SK-N-SH (cell line): ENCODE results near the gene KRT85.

Source experiments
- CTCF ChIP-seq: fragments of 200-600 bp; sonication (generic); IDR thresholded peaks from 2 replicates; pipeline ENCODE4 v1.6.1; 2017; ENCODE audit warnings: antibody characterized with exemption, mild to moderate bottlenecking, moderate library complexity
- EP300 ChIP-seq, 2 experiments: IDR thresholded peaks; 2 replicates each; pipeline versions ENCODE4 v1.4.0 to v1.6.1; 2012; ENCODE audit warnings: borderline replicate concordance in 1 of 2, low read depth in 1 of 2, low read length in 1 of 2
- FOXM1 ChIP-seq: IDR thresholded peaks from 2 replicates; pipeline ENCODE4 v1.4.0; 2012; ENCODE audit warnings: low read depth, mild to moderate bottlenecking
- MXI1 ChIP-seq: IDR thresholded peaks from 2 replicates; pipeline ENCODE4 v1.6.1; 2012; ENCODE audit warnings: mild to moderate bottlenecking, low read depth, low read length, improper control_type of control experiment
- NFIC ChIP-seq: IDR thresholded peaks from 2 replicates; pipeline ENCODE4 v1.4.0; 2012; ENCODE audit warnings: borderline replicate concordance
- RAD21 ChIP-seq: IDR thresholded peaks from 2 replicates; pipeline ENCODE4 v1.6.1; 2012; ENCODE audit warnings: mild to moderate bottlenecking, low read length
- REST ChIP-seq: IDR thresholded peaks from 2 replicates; pipeline ENCODE4 v1.6.1; 2012; ENCODE audit warnings: mild to moderate bottlenecking, low read depth, low read length, moderate library complexity
- RFX5 ChIP-seq: IDR thresholded peaks from 2 replicates; pipeline ENCODE4 v1.6.1; 2012; ENCODE audit warnings: mild to moderate bottlenecking, improper control_type of control experiment, low read length
- SIN3A ChIP-seq: IDR thresholded peaks from 2 replicates; pipeline ENCODE4 v1.6.1; 2012; ENCODE audit warnings: low read depth, mild to moderate bottlenecking, low read length, moderate library complexity, borderline replicate concordance
- TAF1 ChIP-seq: IDR thresholded peaks from 2 replicates; pipeline ENCODE4 v1.6.1; 2012; ENCODE audit warnings: low read depth, mild to moderate bottlenecking, low read length, moderate library complexity, borderline replicate concordance
- USF2 ChIP-seq: fragments of 150-350 bp; IDR thresholded peaks from 2 replicates; pipeline ENCODE4 v1.6.1; 2017; ENCODE audit warnings: antibody characterized with exemption, low read length, low read depth, borderline replicate concordance

- no peak for TF ChIP-seq RAD21
- TF ChIP-seq REST = no peak
- no peak for TF ChIP-seq TAF1
- TF ChIP-seq USF2 = no peak
- TF ChIP-seq NFIC = no peak
- TF ChIP-seq CTCF = no peak
- no peak for TF ChIP-seq MXI1
- TF ChIP-seq EP300 (IDR thresholded peaks at IDR 0.05; ENCODE audit: borderline replicate concordance in 1 of 2, low read depth in 1 of 2, low read length in 1 of 2) = no peak
- TF ChIP-seq FOXM1 = no peak
- no peak for TF ChIP-seq RFX5
- TF ChIP-seq SIN3A = no peak
Measured at GRCh38 chr12:52413202-52413601, 45.9 kb upstream of the KRT85 start.
